Endothelial cell of umbilical vein (primary cell): Measurements from ENCODE around the gene ADCYAP1. TPM values are rescaled to one million over a fixed set of nuclear protein-coding genes. Genes with fewer than 3 reads are reported as not detected.

Experiments
- BruUV-seq: library from RNA; stranded (reverse); fragments of 400-500 nt; replicated peaks from 2 replicates; lab custom pipeline; 2021; lab: Mats Ljungman, UMichigan
- CTCF ChIA-PET: fragments of 300-600, 350-600 bp; sonication (Branson Sonifier 250); formaldehyde crosslinking; loops from one replicate; lab custom pipeline; 2021; ENCODE audit warnings: antibody characterized with exemption, inconsistent platforms; lab: Charles Lee
- POLR2A ChIA-PET: fragments of 300-600, 350-600 bp; sonication (Branson Sonifier 250); formaldehyde crosslinking; loops from one replicate; lab custom pipeline; 2021; ENCODE audit warnings: antibody characterized with exemption, inconsistent platforms; lab: Charles Lee
- DNase-seq: peaks from one replicate; pipeline ENCODE4 v3.0.0-alpha.2; 2011; ENCODE audit warnings: low read depth, low spot score
- FAIRE-seq: peaks from 2 replicates; lab custom pipeline; 2011; peaks lifted over from hg19 to GRCh38; lab: Jason Lieb, UNC
- H2AFZ ChIP-seq: 2 replicates; pipeline ENCODE4 v1.6.0; 2012; ENCODE audit warnings: low read depth, low read length, control low read depth, inconsistent platforms
- H3K27ac ChIP-seq: 2 replicates; pipeline ENCODE4 v1.5.1; 2011; ENCODE audit warnings: low read depth, mild to moderate bottlenecking, control low read depth, low read length, moderate library complexity; ENCODE audit not compliant: insufficient read depth
- H3K27me3 ChIP-seq, 2 experiments: 2 replicates each; pipeline versions ENCODE4 v1.6.0 to v1.6.1; 2011; ENCODE audit warnings: low read length in 2 of 2, mixed read lengths in 1 of 2; ENCODE audit not compliant: control insufficient read depth in 2 of 2, insufficient read depth in 2 of 2
- H3K36me3 ChIP-seq, 2 experiments: 2 replicates in 1 of 2; 3 replicates in 1 of 2; pipeline ENCODE4 v1.5.1; 2011; ENCODE audit warnings: low read length in 2 of 2, mild to moderate bottlenecking in 1 of 2, moderate library complexity in 1 of 2; ENCODE audit not compliant: control insufficient read depth in 2 of 2, insufficient read depth in 2 of 2; ENCODE audit errors: extremely low read depth in 1 of 2
- H3K4me1 ChIP-seq: 3 replicates; pipeline ENCODE4 v1.5.1; 2011; ENCODE audit warnings: mild to moderate bottlenecking, low read length; ENCODE audit not compliant: control insufficient read depth, insufficient read depth; ENCODE audit errors: extremely low read depth
- H3K4me2 ChIP-seq: 2 replicates; pipeline ENCODE4 v1.6.1; 2011; ENCODE audit warnings: low read length, control low read depth, mixed read lengths; ENCODE audit not compliant: insufficient read depth
- H3K4me3 ChIP-seq, 3 experiments: fragments of 200-600 bp in 1 of 3; sonication (generic), shearing (Covaris generic) in 1 of 3; replicated peaks in 1 of 3; 2 replicates each; pipeline ENCODE4 v1.5.1; 2011 to 2016; ENCODE audit warnings: control low read depth in 3 of 3, low read length in 3 of 3, mild to moderate bottlenecking in 2 of 3, inconsistent platforms in 1 of 3, low read depth in 1 of 3, moderate library complexity in 1 of 3; ENCODE audit not compliant: insufficient read depth in 1 of 3
- H3K79me2 ChIP-seq: 2 replicates; pipeline ENCODE4 v1.6.0; 2012; ENCODE audit warnings: low read length, inconsistent platforms; ENCODE audit not compliant: control insufficient read depth, insufficient read depth
- H3K9ac ChIP-seq: replicated peaks from 2 replicates; pipeline ENCODE3; 2011; ENCODE audit warnings: low read length, control low read depth; ENCODE audit not compliant: insufficient read depth; ENCODE audit errors: extremely low read depth
- H3K9me1 ChIP-seq: replicated peaks from 3 replicates; pipeline ENCODE4 v1.6.0; 2011; ENCODE audit warnings: mild to moderate bottlenecking, low read length; ENCODE audit not compliant: control insufficient read depth, insufficient read depth; ENCODE audit errors: extremely low read depth
- H3K9me3 ChIP-seq: replicated peaks from 2 replicates; pipeline ENCODE4 v1.5.1; 2012; ENCODE audit warnings: low read length, inconsistent platforms; ENCODE audit not compliant: control insufficient read depth, insufficient read depth
- H4K20me1 ChIP-seq: replicated peaks from 2 replicates; pipeline ENCODE3; 2011; ENCODE audit warnings: mild to moderate bottlenecking, low read length; ENCODE audit not compliant: control insufficient read depth, insufficient read depth; ENCODE audit errors: extremely low read depth
- FOS ChIP-seq: IDR thresholded peaks from 2 replicates; pipeline ENCODE4 v1.6.1; 2011; ENCODE audit warnings: mild to moderate bottlenecking, low read length, moderate library complexity, borderline replicate concordance; ENCODE audit not compliant: insufficient read depth
- GATA2 ChIP-seq: IDR thresholded peaks from 2 replicates; pipeline ENCODE4 v1.7.0; 2011; ENCODE audit warnings: low read depth, mild to moderate bottlenecking, moderate library complexity, mixed read lengths, low read length; ENCODE audit not compliant: insufficient read length, insufficient read depth
- JUN ChIP-seq: IDR thresholded peaks from 2 replicates; pipeline ENCODE4 v1.6.1; 2011; ENCODE audit warnings: borderline replicate concordance, low read depth; ENCODE audit not compliant: insufficient read length, insufficient read depth
- MYC ChIP-seq: IDR thresholded peaks from one replicate; pipeline ENCODE4 v1.6.1; 2011; ENCODE audit warnings: mild to moderate bottlenecking, low read depth, low read length
- POLR2A ChIP-seq: IDR thresholded peaks from 2 replicates; pipeline ENCODE4 v1.6.1; 2012; ENCODE audit warnings: low read depth, mild to moderate bottlenecking, control low read depth, low read length
- POLR2AphosphoS5 ChIP-seq: IDR thresholded peaks from 2 replicates; pipeline ENCODE4 v1.6.1; 2012; ENCODE audit warnings: low read depth, mild to moderate bottlenecking, control low read depth, low read length, moderate library complexity; ENCODE audit not compliant: insufficient read depth
- dilution Hi-C: fragments of 300-500 bp; cut with MboI; formaldehyde crosslinking; loops from one replicate; pipeline ENCODE4 v1.15.0; 2019; ENCODE audit warnings: low sequenced_read_pairs; ENCODE audit not compliant: extremely low pct_ligation_motif_present
- intact Hi-C: fragments of 100-400 bp; cut with micrococcal nuclease; formaldehyde crosslinking; loops from one replicate; pipeline ENCODE4 v1.10.0; 2022
- polyA plus RNA-seq, 4 experiments: library from polyadenylated mRNA; depleted of rRNA in 3 of 4; stranded (reverse) in 3 of 4; unstranded in 1 of 4; fragments of >200 nt; gene quantifications; 2 replicates each; pipeline versions ENCODE4 v1.2.1 to v1.2.3, GENCODE V29; 2011 to 2012; ENCODE audit warnings: missing spikeins in 1 of 4
- total RNA-seq: library from RNA; stranded (reverse); gene quantifications from 2 replicates; pipeline ENCODE4 v1.2.3, GENCODE V29; 2021
- TF ChIP-seq, protein P1 (sequence below), 2 donors: IDR thresholded peaks; 1 replicate in 1 of 2; 2 replicates in 1 of 2; pipeline ENCODE4 v1.5.1; 2011; ENCODE audit warnings: low read length in 2 of 2, mild to moderate bottlenecking in 2 of 2, moderate library complexity in 2 of 2, control low read depth in 1 of 2, inconsistent platforms in 1 of 2, low read depth in 1 of 2; ENCODE audit not compliant: insufficient read depth in 1 of 2; ENCODE audit errors: extremely low read depth in 1 of 2
- TF ChIP-seq, protein P2 (sequence below): IDR thresholded peaks from 2 replicates; pipeline ENCODE4 v1.6.1; 2011; ENCODE audit not compliant: insufficient read depth, insufficient read length

ADCYAP1 gene
- total and polyA plus RNA-seq, 2 donors (not counting 3 experiments of a cell fraction or from before 2014, with no cell fraction given): not detected

DNA sequence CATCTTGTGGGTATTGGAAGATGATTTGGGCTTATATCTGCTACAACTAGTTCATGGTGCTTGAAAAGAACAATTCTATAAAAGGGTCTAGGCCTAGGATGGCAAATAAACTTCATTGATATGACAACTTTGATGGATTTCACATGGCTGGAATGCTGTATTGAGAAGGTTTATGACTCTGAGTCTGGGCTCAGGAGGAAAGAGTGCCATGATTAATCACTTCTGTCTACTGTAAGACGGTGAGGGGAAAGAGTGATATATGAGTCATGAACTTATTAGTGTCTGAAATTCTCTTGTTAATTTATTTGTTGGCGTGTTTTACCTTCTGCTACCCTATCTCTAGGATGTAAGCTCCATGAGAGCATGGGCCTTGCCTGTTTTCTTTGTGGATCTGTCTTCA lies 17.0 kb upstream of the ADCYAP1 start:
- H3K27ac ChIP-seq: no peak overlapping the region
- intact Hi-C loops (no loop called here), dilution Hi-C loops (no loop called here)
- H3K4me2 ChIP-seq: no peak overlapping the region
- no peak overlapping the region for H3K4me3 ChIP-seq
- CTCF ChIA-PET: interaction anchor here (1.1 to 1.3 kb wide), 2 partner anchors 10 to 74 kb away, joined by 3 read pairs; no protein-coding TSS in a partner anchor
- BruUV-seq: no TSS peak
- no peaks in the 10 kb centered on the region for H3K36me3 ChIP-seq
- no peaks in the 10 kb centered on the region for H3K4me1 ChIP-seq
- TF ChIP-seq, protein P1, sequence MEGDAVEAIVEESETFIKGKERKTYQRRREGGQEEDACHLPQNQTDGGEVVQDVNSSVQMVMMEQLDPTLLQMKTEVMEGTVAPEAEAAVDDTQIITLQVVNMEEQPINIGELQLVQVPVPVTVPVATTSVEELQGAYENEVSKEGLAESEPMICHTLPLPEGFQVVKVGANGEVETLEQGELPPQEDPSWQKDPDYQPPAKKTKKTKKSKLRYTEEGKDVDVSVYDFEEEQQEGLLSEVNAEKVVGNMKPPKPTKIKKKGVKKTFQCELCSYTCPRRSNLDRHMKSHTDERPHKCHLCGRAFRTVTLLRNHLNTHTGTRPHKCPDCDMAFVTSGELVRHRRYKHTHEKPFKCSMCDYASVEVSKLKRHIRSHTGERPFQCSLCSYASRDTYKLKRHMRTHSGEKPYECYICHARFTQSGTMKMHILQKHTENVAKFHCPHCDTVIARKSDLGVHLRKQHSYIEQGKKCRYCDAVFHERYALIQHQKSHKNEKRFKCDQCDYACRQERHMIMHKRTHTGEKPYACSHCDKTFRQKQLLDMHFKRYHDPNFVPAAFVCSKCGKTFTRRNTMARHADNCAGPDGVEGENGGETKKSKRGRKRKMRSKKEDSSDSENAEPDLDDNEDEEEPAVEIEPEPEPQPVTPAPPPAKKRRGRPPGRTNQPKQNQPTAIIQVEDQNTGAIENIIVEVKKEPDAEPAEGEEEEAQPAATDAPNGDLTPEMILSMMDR (IDR thresholded peaks at IDR 0.05; ENCODE audit: extremely low read depth in 1 of 2, insufficient read depth in 1 of 2, low read depth in 1 of 2, low read length in 2 of 2): no peak
- TF ChIP-seq POLR2AphosphoS5 (no peak), FOS (no peak), JUN (no peak), GATA2 (no peak), POLR2A (no peak), MYC (no peak)
- TF ChIP-seq, protein P2, sequence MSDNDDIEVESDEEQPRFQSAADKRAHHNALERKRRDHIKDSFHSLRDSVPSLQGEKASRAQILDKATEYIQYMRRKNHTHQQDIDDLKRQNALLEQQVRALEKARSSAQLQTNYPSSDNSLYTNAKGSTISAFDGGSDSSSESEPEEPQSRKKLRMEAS: no peak
- DNase-seq (no peak), FAIRE-seq (no peak)
- no peaks in the 10 kb centered on the region for H4K20me1 ChIP-seq
- H3K9me3 ChIP-seq: no peaks in the 10 kb centered on the region
- H3K27me3 ChIP-seq: no peaks in the 10 kb centered on the region
- no peak overlapping the region for H2AFZ ChIP-seq
- H3K79me2 ChIP-seq: no peaks in the 10 kb centered on the region
- POLR2A ChIA-PET: no interaction called here
- H3K9ac ChIP-seq: no peak overlapping the region
- no peaks in the 10 kb centered on the region for H3K9me1 ChIP-seq
